Renal cortex interstitium (tissue), 11 donors: ENCODE results near the gene HEMK1. TPM values are rescaled to one million over a fixed set of nuclear protein-coding genes. Genes with fewer than 3 reads are reported as not detected.

Experiments
- DNase-seq, 11 donors: peaks; one replicate each; pipeline ENCODE4 v3.0.0-alpha.2; 2013; ENCODE audit warnings: low read depth in 9 of 11, low spot score in 4 of 11; ENCODE audit errors: extremely low read depth in 1 of 11
- polyA plus RNA-seq, 3 donors: library from polyadenylated mRNA; unstranded; fragments of 120-200 nt; gene quantifications; one replicate each; pipeline ENCODE4 v1.2.1, GENCODE V29; 2013; ENCODE audit not compliant: insufficient read length in 3 of 3

Gene HEMK1
- polyA plus RNA-seq, 3 donors: 21.9 to 34.0 (median 25.3) TPM

- no peak for DNase-seq
Observed at GRCh38 chr3:50622881-50623280, 53.6 kb downstream of the HEMK1 start.

- no peak for DNase-seq
Observed at GRCh38 chr3:50623840-50624474, 54.6 kb downstream of the HEMK1 start.

GRCh38 chr3:50624634-50625033 is 55.3 kb downstream of the HEMK1 start:
- DNase-seq: no peak

GRCh38 chr3:50625231-50626182 is 56.2 kb downstream of the HEMK1 start:
- no peak for DNase-seq

- DNase-seq: no peak
Observed at GRCh38 chr3:50626401-50626800, 57.1 kb downstream of the HEMK1 start.

- no peak for DNase-seq
Observed at GRCh38 chr3:50627407-50628051, 58.2 kb downstream of the HEMK1 start.

- DNase-seq: no peak
Observed at GRCh38 chr3:50628601-50629000, 59.3 kb downstream of the HEMK1 start.

- no peak for DNase-seq
Observed at GRCh38 chr3:50630394-50630793, 61.1 kb downstream of the HEMK1 start.

- no peak for DNase-seq
Observed at GRCh38 chr3:50630877-50631276, 61.6 kb downstream of the HEMK1 start.

GRCh38 chr3:50632450-50632849 is 63.1 kb downstream of the HEMK1 start:
- no peak for DNase-seq

GRCh38 chr3:50633230-50633790 is 64.0 kb downstream of the HEMK1 start:
- DNase-seq: no peak

GRCh38 chr3:50635066-50635465 is 65.7 kb downstream of the HEMK1 start:
- DNase-seq: no peak

- DNase-seq: no peak
Observed at GRCh38 chr3:50637011-50637410, 67.7 kb downstream of the HEMK1 start.

GRCh38 chr3:50637945-50638344 is 68.6 kb downstream of the HEMK1 start:
- DNase-seq: no peak

GRCh38 chr3:50639055-50639494 is 69.8 kb downstream of the HEMK1 start:
- no peak for DNase-seq

- DNase-seq: no peak
Observed at GRCh38 chr3:50642382-50642781, 73.1 kb downstream of the HEMK1 start.

- no peak for DNase-seq
Observed at GRCh38 chr3:50644561-50644960, 75.2 kb downstream of the HEMK1 start.

GRCh38 chr3:50645378-50645777 is 76.1 kb downstream of the HEMK1 start:
- no peak for DNase-seq
